HG03575 (cell line): ENCODE results near the gene MCM6.
"Not testable (repeated sequence)": the region's sequence is repeated elsewhere in the genome, so short reads cannot be mapped to it uniquely, and the experiment has no call there.

ENCODE experiments used
- ATAC-seq: cut with Tn5 transposase; IDR thresholded peaks from one replicate; pipeline ENCODE4 v1.9.1; 2021; ENCODE audit not compliant: unreplicated experiment, insufficient number of reproducible peaks, low FRiP score; ENCODE audit errors: extremely low read depth

MCM6 gene

DNA sequence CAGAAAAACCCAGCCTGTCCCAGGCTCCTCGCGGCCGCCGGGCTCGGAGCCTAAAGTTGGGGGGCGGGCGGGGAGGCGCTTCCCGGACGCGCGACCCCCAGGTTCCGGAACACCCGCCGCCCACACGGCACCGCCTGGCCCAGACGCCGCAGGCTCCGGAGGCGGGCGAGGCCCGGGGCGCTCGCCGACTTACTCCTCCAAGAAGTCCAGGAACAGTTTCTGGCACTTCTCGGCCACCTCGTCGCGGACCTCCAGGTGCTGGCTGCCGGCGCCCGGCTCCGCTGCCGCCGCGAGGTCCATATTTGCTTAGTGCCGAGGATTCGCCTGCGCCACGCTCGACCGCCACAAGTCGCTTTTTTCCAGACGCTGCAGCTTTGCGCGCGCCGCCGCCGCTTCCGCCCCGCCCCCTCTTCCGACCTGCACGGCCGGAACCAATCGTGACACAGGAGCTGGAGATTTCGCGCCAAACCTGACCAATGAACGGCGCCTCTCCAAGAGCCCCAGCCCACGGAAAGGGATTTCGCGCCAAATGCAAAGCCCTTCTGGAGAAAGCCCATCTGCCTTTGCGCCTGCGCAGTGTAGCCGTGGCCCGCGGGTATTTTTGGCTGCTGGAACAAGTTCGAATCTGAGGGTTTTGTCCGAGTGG, at the start of gene MCM6:
TSS of gene MCM6 (minus strand) at position 378 of the 646 bp plus-strand sequence. CDS start at position 300, 78 bp downstream.
- ATAC-seq, result peak; percentile 79

DNA sequence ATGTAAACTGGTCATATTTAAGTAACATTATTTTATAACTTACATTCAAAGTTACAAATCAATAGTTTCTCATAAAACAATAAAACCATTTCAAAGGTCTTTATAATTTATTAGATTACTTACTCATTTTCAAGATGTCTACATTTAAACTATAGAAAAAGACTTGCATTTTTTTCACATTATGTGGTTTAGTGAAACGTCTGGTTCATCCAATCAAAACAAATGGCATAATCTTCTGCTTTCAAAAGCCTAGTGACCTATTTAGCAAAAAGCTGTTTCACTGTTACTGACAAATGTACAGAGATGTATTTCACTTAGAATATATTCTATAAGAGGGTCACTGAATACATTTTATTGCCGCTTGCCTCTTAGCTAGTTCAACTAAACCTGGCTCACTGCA, 49.3 kb upstream of the MCM6 start:
- ATAC-seq, result no peak

DNA sequence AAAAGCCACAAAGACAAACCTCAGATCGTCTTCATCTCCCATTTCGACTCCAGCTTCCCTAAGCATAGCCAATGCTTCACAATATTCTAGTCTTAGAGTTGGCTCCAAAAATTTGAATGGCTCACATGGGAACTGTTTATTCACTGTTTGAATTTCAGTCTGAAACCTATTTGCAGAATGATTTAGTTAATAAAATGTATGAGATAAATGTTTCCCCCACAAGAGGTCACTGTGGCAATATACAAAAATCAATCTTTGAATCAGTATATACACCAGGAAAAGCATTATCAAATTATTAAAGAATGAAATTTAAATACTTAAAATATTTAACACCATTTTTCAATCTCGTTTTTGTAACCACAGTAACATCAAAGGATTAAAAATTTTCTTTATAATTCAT, 40.0 kb upstream of the MCM6 start:
- no peak for ATAC-seq

DNA sequence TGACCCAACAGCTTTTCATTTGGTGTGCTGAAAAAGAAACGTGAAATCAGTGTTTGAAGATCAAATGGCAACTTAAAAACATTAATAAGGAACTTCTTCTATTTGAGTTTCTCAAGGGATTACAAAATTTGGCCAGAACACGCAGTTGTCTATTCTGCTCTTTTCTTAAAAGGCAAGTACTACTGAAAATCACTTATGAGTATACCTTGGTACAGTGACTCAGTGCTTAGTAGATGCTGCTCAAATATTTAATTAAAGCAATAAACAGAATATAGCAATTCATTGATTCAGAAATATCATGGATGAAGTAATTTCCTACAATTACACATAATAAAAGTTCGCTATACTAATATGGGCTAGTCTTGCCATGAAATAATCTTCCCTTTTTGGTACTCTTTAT, 38.2 kb upstream of the MCM6 start:
- no peak for ATAC-seq

DNA sequence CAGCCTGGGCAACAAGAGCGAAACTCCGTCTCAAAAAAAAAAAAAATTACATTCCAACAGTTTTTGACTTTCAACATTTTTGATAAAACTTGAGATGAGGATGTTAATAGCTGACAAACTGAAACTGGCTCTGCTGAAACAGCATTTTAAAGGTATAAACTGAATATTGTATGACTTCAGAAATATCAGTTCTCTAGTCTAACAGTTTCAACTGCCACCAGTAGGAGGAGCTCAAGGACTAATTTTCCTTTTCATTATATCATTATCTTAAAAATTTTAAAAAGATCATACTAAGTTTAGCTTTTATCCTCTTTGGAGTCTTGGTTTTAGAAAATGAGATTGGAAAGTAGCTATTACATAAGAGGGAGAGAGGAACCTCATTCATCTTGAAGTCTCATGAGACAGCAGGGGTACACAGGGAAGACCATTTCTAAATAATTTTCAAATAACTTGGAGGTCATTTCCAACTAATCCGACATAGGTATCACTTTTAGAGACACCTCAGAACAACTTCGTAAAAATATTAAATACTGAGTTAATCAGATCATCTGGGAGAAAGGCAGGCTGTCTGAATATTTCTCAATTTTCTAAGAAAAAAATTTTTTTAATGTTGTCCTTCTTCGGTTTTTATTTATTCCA, 37.6 kb upstream of the MCM6 start:
- no peak for ATAC-seq

DNA sequence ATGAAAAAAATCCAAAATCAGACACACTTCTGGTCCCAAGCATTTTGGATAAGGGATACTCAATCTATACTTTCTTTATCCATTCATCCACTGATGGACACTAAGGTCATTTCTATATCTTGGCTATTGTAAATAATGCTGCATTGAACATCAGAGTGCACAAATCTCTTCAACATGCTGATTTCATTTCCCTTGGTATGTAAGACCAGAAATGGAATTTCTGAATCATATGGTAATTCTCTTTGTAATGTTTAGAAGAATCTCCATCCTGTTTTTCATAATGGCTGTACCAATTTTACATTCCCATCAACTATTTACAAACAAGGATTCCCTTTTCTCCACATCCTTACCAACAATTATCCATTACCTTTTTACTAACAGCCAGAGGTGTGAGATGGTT, 33.7 kb upstream of the MCM6 start:
- no peak for ATAC-seq

DNA sequence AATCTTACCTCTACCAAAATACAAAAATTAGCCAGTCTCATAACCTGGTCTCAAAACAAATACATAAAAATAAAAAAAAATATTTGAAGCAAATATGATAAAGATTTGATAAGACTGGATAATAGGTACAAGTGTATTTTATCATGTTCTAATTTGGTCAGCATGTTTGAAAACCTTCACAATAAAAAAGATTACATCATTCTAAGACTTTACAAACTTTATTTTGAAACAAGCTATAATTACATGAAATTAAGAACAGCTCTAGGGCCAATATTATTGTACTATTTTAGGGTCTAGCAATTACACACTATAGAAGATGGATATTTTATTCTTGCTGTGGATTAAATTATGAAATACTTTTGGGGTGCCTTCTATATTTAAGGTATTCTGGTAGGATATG, 29.4 kb upstream of the MCM6 start:
- no peak for ATAC-seq

DNA sequence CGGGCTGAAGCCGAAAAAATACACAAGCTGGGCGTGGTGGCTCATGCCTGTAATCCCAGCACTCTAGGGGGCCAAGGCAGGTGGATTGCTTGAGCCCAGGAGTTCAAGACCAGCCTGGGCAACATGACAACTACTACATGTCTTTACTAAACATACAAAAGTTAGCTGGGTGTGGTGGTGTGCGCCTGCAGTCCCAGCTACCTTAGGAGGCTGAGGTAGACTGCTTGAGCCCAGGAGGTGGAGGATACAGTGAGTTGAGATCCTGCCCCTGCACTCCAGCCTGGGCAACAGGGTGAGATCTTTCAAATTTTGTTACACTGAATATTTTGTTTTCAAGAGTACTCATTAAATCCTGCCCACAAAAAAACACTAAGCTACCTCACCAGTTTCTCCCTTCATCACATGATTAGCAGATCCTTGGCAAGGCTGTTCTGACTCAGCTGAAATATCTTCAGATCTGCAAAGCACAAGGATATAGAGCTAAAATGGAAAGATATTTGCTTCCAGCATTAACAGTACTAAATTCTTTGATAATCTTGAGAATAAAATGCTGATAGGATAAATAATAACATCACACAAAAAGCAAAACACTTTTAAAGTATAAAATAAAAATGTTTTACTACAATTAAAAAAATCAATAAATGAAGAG, 28.2 kb upstream of the MCM6 start:
- ATAC-seq, result no peak

DNA sequence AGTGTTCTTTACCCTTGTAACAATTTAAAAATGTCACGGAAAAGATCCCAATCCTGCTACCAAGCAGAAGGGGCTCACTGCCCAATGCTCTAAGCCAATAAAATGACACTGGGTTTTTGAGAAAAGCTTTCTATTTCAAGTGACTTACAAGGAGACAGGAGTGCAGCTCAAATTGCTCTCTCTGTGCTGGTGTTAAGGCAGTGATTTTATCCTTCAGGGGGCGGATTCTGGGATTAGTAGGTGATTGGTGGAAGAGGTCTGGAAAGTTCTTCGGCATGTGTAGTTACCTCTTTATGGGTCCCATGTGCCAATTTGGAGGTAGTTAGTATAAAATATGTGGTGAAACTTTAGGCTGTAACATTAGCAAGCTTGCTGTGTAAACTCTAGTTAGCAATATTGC, 27.4 kb upstream of the MCM6 start:
- no peak for ATAC-seq

DNA sequence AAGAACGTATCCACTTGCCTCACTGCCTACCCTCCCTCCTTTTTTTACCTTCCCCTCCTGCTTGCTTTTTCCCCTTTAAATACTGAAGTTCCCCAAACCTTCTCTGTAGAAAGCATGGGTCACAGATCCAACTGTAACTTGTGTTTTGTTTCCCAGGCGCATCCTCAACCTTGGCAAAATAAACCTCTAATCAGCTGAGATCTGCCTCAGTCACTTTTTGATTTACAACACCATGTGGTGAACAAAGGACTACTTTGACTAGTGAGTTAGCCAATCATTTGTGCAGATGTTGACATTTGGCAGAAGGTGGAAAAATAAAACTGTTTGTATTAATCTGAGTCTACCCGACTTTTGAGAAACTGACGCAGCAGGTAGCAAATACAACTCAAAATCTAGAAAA, 23.3 kb upstream of the MCM6 start:
- no peak for ATAC-seq

DNA sequence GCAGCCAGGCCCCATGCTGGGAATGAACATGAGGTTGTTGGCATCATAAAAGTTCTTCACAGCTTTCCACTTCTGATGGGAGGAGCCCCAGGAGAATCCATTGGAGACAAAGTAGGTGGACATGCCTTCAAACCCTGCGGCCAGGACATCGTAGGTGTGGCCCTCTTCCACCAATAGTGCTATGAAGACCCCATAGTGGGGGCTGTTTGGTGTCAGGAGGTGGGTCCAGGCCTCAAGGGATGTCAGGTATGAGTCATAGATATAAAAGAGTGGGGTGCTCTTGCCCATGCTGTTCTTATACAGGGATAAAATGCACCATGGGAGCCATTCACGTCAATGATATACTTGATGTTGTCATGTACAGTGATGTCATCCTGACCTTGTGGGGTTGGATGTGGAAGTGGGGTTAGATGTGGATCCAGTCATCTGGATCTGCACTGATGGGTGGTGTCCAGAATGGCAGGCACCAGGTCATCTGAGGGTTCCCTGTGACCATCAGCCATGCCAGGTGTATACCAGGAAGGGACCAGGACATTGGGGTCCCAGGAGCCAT, 22.1 kb upstream of the MCM6 start:
- no peak for ATAC-seq

DNA sequence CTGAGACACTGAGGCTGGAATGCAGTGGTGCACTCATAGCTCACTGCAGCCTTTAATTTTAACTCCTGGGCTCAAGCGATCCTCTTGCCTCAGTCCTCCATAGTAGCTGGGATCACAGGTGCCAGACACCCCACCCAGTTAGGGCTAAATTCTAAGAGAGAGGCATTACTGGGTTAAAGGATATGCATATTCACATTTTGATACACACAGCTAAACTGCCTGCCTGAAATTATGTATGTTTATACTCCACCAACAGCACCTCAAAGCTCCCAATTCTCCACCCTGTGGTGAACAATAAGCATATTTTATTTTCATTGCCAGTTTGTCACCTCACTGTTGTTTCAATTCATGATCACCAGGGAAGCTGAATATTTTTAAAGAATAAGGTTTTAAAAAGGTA, 18.7 kb upstream of the MCM6 start:
- ATAC-seq, result no peak

DNA sequence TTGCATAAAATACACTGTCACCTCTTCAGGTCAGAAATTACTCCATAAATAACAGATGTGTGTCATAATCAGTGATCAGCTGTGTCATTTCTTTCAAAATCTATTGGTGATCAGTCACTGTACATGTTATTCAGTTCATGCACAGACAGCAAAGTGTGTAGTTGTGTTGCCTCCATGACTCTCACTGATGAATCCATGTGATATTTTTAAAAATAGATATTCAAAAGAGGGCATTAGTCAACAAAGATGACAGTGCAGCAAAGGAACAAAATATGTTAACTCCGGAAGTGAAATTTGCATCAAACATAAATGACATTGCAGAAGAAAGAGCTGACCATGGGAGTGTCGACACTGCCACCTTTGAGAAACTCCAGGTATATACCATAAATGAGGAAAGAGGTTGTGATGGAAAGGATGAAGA, 17.1 kb upstream of the MCM6 start:
- no peak for ATAC-seq

DNA sequence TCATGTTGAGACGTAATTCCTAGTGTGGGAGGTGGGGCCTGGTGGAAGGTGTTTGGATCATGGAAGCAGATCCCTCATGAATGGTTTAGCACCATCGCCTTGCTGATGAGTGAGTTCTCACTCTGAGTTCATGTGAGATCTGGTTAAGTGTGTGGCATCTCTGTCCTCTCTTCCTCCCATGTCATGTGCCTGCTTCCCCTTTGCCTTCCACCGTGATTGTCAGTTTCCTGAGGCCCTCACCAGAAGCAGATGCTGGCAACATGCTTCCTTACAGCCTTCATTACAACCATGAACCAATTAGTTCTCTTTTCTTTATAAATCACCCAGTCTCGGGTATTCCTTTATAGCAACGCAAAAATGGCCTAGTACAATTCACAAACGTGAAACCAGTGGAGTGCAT, 14.6 kb upstream of the MCM6 start:
- ATAC-seq, result no peak

DNA sequence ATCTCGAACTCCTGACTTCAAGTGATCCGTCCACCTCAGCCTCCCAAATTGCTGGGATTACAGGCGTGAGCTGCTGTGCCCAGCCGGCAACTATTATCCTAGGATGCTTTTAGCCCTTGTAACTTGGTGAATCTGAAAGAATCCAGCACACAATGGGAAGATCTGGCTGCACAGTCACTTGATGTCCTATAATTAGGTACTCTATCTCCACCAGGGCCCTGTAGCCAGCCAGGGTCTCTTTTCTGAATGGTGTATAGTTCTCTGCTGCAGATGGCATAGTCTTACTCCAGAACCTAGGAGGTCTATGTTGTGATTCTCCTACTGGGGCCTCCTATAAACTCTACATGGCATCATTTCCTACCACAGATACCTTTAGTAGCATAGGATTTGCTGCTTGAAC, 13.9 kb upstream of the MCM6 start:
- ATAC-seq, result no peak

DNA sequence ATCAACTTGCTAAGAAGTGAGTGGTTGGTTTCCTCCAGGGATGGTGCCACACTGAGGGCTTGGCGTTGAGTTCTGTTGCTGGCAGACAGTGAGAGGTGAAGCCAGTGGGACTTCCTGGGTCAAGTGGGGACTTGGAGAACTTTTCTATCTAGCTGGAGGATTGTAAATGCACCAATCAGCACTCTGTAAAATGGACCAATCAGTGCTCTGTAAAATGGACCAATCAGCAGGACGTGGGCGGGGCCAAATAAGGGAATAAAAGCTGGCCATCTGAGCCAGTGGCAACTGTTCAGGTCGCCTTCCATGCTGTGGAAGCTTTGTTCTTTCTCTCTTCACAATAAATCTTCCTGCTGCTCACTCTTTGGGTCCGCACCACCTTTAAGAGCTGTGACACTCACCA, 12.3 kb upstream of the MCM6 start:
- not testable (repeated sequence) for ATAC-seq

DNA sequence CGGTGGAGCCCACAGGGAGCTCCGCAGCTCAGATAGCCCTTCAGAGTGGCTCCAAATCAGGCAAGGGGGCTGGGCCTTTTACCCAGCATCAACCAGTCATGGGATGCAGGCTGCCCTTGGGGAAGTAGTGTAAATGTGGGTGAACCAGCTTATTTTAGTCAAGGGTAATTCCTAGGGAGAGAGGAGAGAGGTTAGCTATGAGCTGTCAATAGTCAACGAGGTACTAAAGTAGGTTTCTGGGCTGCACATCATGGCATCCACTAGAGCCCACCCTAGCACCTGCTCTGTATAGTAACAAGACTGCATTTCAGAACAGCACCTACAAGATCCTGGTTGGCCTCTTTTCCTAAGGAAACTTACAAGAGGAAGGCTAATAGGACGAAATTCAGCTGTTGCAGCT, 9.5 kb upstream of the MCM6 start:
- ATAC-seq, result no peak

DNA sequence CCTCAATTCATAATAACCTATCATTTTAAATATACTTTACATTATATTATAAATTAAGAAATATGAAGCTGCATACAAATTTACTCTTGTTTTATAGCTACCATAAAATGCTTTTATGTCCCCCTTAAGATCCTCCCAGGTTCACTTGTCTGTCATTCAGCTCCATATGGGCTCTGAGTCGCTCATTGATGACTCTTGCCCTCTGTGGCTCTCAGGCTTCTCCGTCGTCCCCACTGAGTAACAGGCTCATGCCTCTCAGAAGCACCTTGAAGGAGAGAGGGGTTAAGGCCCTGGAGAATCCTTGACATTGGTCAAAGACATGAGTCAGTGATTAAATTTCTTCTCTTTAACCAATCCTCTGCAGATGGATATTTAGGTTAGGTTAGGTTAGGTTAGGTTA, 6.2 kb upstream of the MCM6 start:
- ATAC-seq, result no peak

DNA sequence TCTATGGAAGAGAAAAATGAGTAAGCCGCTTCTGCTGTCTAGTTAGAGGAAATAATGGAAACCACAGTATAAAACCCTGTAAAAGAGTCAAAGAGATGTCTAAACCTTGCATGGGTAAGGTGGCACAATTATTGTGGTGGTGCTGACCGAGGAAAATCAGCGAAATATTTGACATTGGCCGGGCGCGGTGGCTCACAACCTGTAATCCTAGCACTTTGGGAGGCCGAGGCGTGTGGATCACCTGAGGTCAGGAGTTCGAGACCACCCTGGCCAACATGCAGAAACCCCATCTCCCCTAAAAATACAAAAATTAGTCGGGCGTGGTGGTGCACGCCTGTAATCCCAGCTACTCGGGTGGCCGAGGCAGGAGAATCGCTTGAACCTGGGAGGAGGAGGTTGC, 527 bp upstream of the MCM6 start:
- not testable (repeated sequence) for ATAC-seq

DNA sequence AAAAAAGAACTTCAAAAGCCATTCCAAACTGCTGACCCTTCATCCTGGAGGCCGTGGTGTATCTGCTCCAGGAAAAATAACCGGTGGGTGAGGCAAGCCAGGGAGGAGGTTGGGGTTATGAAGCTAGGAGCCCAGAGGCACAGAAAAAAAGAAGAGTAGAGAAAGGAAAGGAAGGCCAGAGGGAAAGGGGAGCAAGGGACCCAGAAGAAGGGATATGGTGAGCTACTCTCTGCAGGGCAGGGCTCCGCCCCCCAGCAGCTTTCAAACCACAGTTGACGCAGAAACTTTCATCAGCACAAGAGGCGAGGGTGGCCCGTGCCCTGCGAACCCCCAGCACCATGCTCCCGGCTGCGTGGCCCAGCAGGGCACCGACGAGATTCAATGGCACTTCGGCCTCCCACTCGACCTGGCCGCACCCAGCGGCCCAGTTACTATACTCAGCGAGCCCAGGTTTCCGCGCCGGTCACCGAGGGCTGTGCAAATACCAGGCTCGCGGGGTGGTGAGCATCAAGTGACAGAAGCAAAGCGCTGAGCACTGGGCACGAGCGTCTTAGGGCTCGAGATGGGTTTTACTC, 665 bp downstream of the MCM6 start:
- peak; percentile 39 for ATAC-seq
